ENCODE data around the gene RASA3. TPM values are rescaled to one million over a fixed set of nuclear protein-coding genes. Genes with fewer than 3 reads are reported as not detected.
"Not testable (repeated sequence)": the region's sequence is repeated elsewhere in the genome, so short reads cannot be mapped to it uniquely, and the experiment has no call there.

The RASA3 gene
- total RNA-seq, 5 donors from 2014 or later (not counting 1 experiment from before 2014, with no cell fraction given): 223 to 267 (median 238) TPM

- peaks cover 72 to 84% (median 81%) of the 10 kb centered on the region in 3 donors for H3K4me1 Mint-ChIP-seq
- DNase-seq: peak in 1 of 35 experiments; percentile 63
- no peak overlapping the region for H3K4me3 ChIP-seq (ENCODE audit: control insufficient read depth in 1 of 2, extremely low read depth in 1 of 2, low read length in 1 of 2)
Measured at GRCh38 chr13:114111577-114111976, 20.8 kb downstream of the RASA3 start.

GRCh38 chr13:114110830-114111189 lies 21.6 kb downstream of the RASA3 start:
- Histone ChIP-seq H3K36me3 (ENCODE audit: control insufficient read depth in 2 of 2, extremely low read depth in 1 of 2, insufficient read depth in 1 of 2, low read length in 1 of 2) (peaks cover 13 to 66% of the 10 kb centered on the region in 2 donors), H3K27ac (ENCODE audit: low read length) (peak overlapping the region; percentile 77), H3K4me3 (ENCODE audit: control insufficient read depth in 1 of 2, extremely low read depth in 1 of 2, low read length in 1 of 2) (peak overlapping the region; percentile 40 to 60), H3K4me1 (ENCODE audit: control insufficient read depth in 1 of 2, extremely low read depth in 1 of 2, insufficient read depth in 2 of 2, low read length in 2 of 2) (peaks cover 36 to 96% of the 10 kb centered on the region in 2 experiments)
- peak overlapping the region; percentile 80 to 90 (median 85) for H3K4me3 Mint-ChIP-seq
- H3K27ac Mint-ChIP-seq: peak overlapping the region; percentile 94 to 95
- not testable (repeated sequence) for H3K27me3 ChIP-seq (replicated peaks in 1 of 2; ENCODE audit: control insufficient read depth in 2 of 2, extremely low read depth in 1 of 2, insufficient read depth in 2 of 2, low read length in 1 of 2); H3K27me3 Mint-ChIP-seq; ATAC-seq (replicated peaks in 1 of 4); H3K9me3 Mint-ChIP-seq; DNase-seq; H3K9me3 ChIP-seq
- H3K4me1 Mint-ChIP-seq: peaks cover 78 to 85% (median 85%) of the 10 kb centered on the region in 3 donors
- ChIA-PET POLR2A (interaction anchor here (0.6 to 1.5 kb wide), 7 partner anchors 15 to 117 kb away, joined by 3 to 4 read pairs (median 3); no protein-coding TSS in a partner anchor), CTCF (interaction anchor here (0.7 to 1.8 kb wide), 14 partner anchors 8 to 1065 kb away, joined by 3 to 10 read pairs (median 5); no protein-coding TSS in a partner anchor)
- 5% methylated on average over 6 of the region's 18 CpGs for WGBS (ENCODE audit: insufficient coverage)
- peaks cover 38% of the 10 kb centered on the region for H3K36me3 Mint-ChIP-seq

More at GRCh38 chr13:114111577-114111976, 20.8 kb downstream of the RASA3 start:
- no peaks in the 10 kb centered on the region for H3K9me3 ChIP-seq
- peak overlapping the region in 1 of 3 donors; percentile 42 for H3K4me3 Mint-ChIP-seq
- H3K27ac ChIP-seq (ENCODE audit: low read length): peak overlapping the region; percentile 16
- no peak for ATAC-seq (replicated peaks in 1 of 4)
- no peaks in the 10 kb centered on the region for H3K27me3 ChIP-seq (replicated peaks in 1 of 2; ENCODE audit: control insufficient read depth in 2 of 2, extremely low read depth in 1 of 2, insufficient read depth in 2 of 2, low read length in 1 of 2)
- peak overlapping the region; percentile 81 to 82 for H3K27ac Mint-ChIP-seq
- peaks cover 34% of the 10 kb centered on the region for H3K36me3 Mint-ChIP-seq
- H3K36me3 ChIP-seq (ENCODE audit: control insufficient read depth in 2 of 2, extremely low read depth in 1 of 2, insufficient read depth in 1 of 2, low read length in 1 of 2): peaks cover 17 to 65% of the 10 kb centered on the region in 2 donors
- peaks cover 38 to 96% of the 10 kb centered on the region in 2 experiments for H3K4me1 ChIP-seq (ENCODE audit: control insufficient read depth in 1 of 2, extremely low read depth in 1 of 2, insufficient read depth in 2 of 2, low read length in 2 of 2)
- CTCF ChIA-PET: interaction anchor here (0.7 to 1.8 kb wide), 12 partner anchors 15 to 1066 kb away, joined by 3 to 10 read pairs (median 5); no protein-coding TSS in a partner anchor
- 32% methylated on average over 7 of the region's 11 CpGs for WGBS (ENCODE audit: insufficient coverage)
- no peaks in the 10 kb centered on the region for H3K9me3 Mint-ChIP-seq
- POLR2A ChIA-PET: interaction anchor here (0.6 to 0.8 kb wide), 4 partner anchors 44 to 118 kb away, joined by 3 to 8 read pairs (median 3); no protein-coding TSS in a partner anchor
- no peaks in the 10 kb centered on the region for H3K27me3 Mint-ChIP-seq

- ChIA-PET POLR2A (interaction anchor here (1.0 to 1.5 kb wide), 5 partner anchors 14 to 58 kb away, joined by 3 to 4 read pairs (median 4); no protein-coding TSS in a partner anchor), CTCF (interaction anchor here in 1 of 2 donors (0.6 to 1.8 kb wide), 7 partner anchors 8 to 493 kb away, joined by 3 to 10 read pairs (median 5); no protein-coding TSS in a partner anchor)
- Histone ChIP-seq H3K4me3 (ENCODE audit: control insufficient read depth in 1 of 2, extremely low read depth in 1 of 2, low read length in 1 of 2) (peak overlapping the region; percentile 40 to 60), H3K4me1 (ENCODE audit: control insufficient read depth in 1 of 2, extremely low read depth in 1 of 2, insufficient read depth in 2 of 2, low read length in 2 of 2) (peaks cover 31 to 96% of the 10 kb centered on the region in 2 experiments), H3K9me3 (no peaks in the 10 kb centered on the region), H3K27me3 (replicated peaks in 1 of 2; ENCODE audit: control insufficient read depth in 2 of 2, extremely low read depth in 1 of 2, insufficient read depth in 2 of 2, low read length in 1 of 2) (no peaks in the 10 kb centered on the region), H3K27ac (ENCODE audit: low read length) (peak overlapping the region; percentile 77), H3K36me3 (ENCODE audit: control insufficient read depth in 2 of 2, extremely low read depth in 1 of 2, insufficient read depth in 1 of 2, low read length in 1 of 2) (peaks cover 10 to 64% of the 10 kb centered on the region in 2 donors)
- H3K9me3 Mint-ChIP-seq: no peaks in the 10 kb centered on the region
- H3K27me3 Mint-ChIP-seq: no peaks in the 10 kb centered on the region
- H3K27ac Mint-ChIP-seq: peak overlapping the region; percentile 94 to 95
- peak; percentile 58 to 89 (median 81) for DNase-seq
- H3K36me3 Mint-ChIP-seq: peaks cover 34% of the 10 kb centered on the region
- WGBS (ENCODE audit: insufficient coverage): 24% methylated on average over 23 of the region's 25 CpGs
- peaks cover 78 to 85% (median 85%) of the 10 kb centered on the region in 3 donors for H3K4me1 Mint-ChIP-seq
- ATAC-seq (replicated peaks in 1 of 4): peak; percentile 82 to 94 (median 89)
- H3K4me3 Mint-ChIP-seq: peak overlapping the region; percentile 80 to 90 (median 85)
Measured at GRCh38 chr13:114110091-114110829, 22.2 kb downstream of the RASA3 start.

GRCh38 chr13:114109641-114110041 lies 22.8 kb downstream of the RASA3 start:
- Histone ChIP-seq H3K27ac (ENCODE audit: low read length) (peak overlapping the region; percentile 77), H3K27me3 (replicated peaks in 1 of 2; ENCODE audit: control insufficient read depth in 2 of 2, extremely low read depth in 1 of 2, insufficient read depth in 2 of 2, low read length in 1 of 2) (no peaks in the 10 kb centered on the region), H3K4me1 (ENCODE audit: control insufficient read depth in 1 of 2, extremely low read depth in 1 of 2, insufficient read depth in 2 of 2, low read length in 2 of 2) (peaks cover 28 to 96% of the 10 kb centered on the region in 2 experiments), H3K36me3 (ENCODE audit: control insufficient read depth in 2 of 2, extremely low read depth in 1 of 2, insufficient read depth in 1 of 2, low read length in 1 of 2) (peaks cover 10 to 62% of the 10 kb centered on the region in 2 donors), H3K9me3 (no peaks in the 10 kb centered on the region), H3K4me3 (ENCODE audit: control insufficient read depth in 1 of 2, extremely low read depth in 1 of 2, low read length in 1 of 2) (peak overlapping the region; percentile 40 to 60)
- peak in 12 of 35 experiments; percentile 26 to 66 (median 46) for DNase-seq
- H3K4me1 Mint-ChIP-seq: peaks cover 80 to 86% (median 84%) of the 10 kb centered on the region in 3 donors
- H3K27me3 Mint-ChIP-seq: no peaks in the 10 kb centered on the region
- no peak for ATAC-seq (replicated peaks in 1 of 4)
- peaks cover 32% of the 10 kb centered on the region for H3K36me3 Mint-ChIP-seq
- no peaks in the 10 kb centered on the region for H3K9me3 Mint-ChIP-seq
- WGBS (ENCODE audit: insufficient coverage): 47% methylated on average over 18 of the region's 24 CpGs
- H3K27ac Mint-ChIP-seq: peak overlapping the region; percentile 94 to 95
- ChIA-PET CTCF (interaction anchor here in 1 of 2 donors (0.9 kb wide), 1 partner anchor 368 kb away, joined by 3 read pairs; no protein-coding TSS in a partner anchor), POLR2A (interaction anchor here in 1 of 2 donors (1.3 to 1.5 kb wide), 2 partner anchors 14 to 19 kb away, joined by 3 read pairs; no protein-coding TSS in a partner anchor)
- peak overlapping the region; percentile 80 to 90 (median 85) for H3K4me3 Mint-ChIP-seq

GRCh38 chr13:114108894-114109293 lies 23.5 kb downstream of the RASA3 start:
- H3K36me3 Mint-ChIP-seq: peaks cover 25% of the 10 kb centered on the region
- no peak for DNase-seq
- H3K4me1 ChIP-seq (ENCODE audit: control insufficient read depth in 1 of 2, extremely low read depth in 1 of 2, insufficient read depth in 2 of 2, low read length in 2 of 2): peaks cover 26 to 95% of the 10 kb centered on the region in 2 experiments

More at GRCh38 chr13:114108894-114109293, 23.5 kb downstream of the RASA3 start:
- no peak for ATAC-seq (replicated peaks in 1 of 4)
- Mint-ChIP-seq H3K9me3 (no peaks in the 10 kb centered on the region), H3K4me1 (peaks cover 77 to 83% (median 80%) of the 10 kb centered on the region in 3 donors), H3K4me3 (peak overlapping the region; percentile 80 to 90 (median 85)), H3K27ac (peak overlapping the region; percentile 94 to 95), H3K27me3 (no peaks in the 10 kb centered on the region)
- Histone ChIP-seq H3K36me3 (ENCODE audit: control insufficient read depth in 2 of 2, extremely low read depth in 1 of 2, insufficient read depth in 1 of 2, low read length in 1 of 2) (peaks cover 7 to 59% of the 10 kb centered on the region in 2 donors), H3K9me3 (no peaks in the 10 kb centered on the region), H3K27me3 (replicated peaks in 1 of 2; ENCODE audit: control insufficient read depth in 2 of 2, extremely low read depth in 1 of 2, insufficient read depth in 2 of 2, low read length in 1 of 2) (no peaks in the 10 kb centered on the region), H3K27ac (ENCODE audit: low read length) (peak overlapping the region; percentile 77), H3K4me3 (ENCODE audit: control insufficient read depth in 1 of 2, extremely low read depth in 1 of 2, low read length in 1 of 2) (peak overlapping the region; percentile 40 to 60)
- CTCF ChIA-PET: no interaction called here
- 74% methylated on average over 12 of the region's 20 CpGs for WGBS (ENCODE audit: insufficient coverage)
- POLR2A ChIA-PET: interaction anchor here in 1 of 2 donors (1.5 kb wide), 1 partner anchor 18 kb away, joined by 3 read pairs; no protein-coding TSS in a partner anchor
